Stimulated activated naive CD4-positive, alpha-beta T cell (primary cell): ENCODE measurements around the gene MCC.

Experiments used
- DNase-seq, 6 experiments: peaks; one replicate each; lab custom pipeline; 2025; lab: John Stamatoyannopoulos, UW

Gene MCC

DNA sequence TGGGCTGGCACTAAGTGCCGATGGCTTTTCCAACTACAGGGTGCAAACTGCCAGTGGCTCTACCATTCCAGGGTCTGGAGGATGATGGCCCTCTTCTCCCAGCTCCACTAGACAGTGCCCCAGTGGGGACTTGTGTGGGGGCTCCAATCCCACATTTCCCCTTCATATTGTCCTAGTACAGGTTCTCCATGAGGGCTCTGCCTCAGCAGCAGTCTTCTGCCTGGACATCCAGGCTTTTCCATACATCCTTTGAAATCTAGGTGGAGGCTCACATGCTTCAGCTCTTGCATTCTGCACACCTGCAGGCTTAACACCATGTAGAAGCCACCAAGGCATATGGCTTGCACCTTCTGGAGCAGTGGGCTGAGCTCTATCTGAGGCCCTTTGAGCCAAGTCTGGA, 123.8 kb downstream of the MCC start:
- DNase-seq = no peak

DNA sequence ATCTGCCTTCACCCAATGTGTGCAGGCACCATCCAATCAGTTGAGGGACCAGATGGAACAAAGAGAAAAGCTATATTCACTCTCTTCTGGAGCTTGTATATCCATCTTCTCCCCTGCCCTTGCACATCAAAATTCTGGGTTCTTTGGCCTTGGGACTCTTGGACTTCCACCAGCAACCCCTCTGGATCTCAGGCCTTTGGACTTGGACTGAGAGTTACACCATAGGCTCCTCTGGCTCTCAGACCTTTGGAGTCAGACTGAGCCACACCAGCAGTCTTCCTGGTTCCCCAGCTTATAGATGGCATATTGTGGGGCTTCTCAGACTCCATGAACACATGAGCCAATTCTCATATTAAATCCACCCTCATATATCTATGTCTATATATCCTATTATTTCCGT, 126.6 kb downstream of the MCC start:
- DNase-seq = no peak

DNA sequence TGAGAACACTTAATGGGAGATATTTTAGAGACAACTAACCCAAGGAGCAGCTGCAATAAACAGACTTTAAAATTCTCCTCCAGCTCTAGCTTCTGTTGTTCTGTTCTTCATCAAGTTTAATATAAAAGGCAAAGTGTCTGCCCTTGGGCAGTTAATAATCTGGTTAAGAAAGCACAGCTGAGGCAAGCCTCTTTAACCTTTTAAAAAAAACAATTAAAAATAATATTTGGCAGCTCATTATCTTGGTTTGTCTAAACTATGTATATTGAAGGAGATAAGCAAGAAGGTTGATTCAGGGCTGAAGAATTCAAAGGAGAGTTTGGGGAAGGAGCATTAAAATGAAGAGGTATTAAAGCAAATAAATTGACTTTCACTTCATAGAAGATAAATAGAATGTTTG, 128.8 kb downstream of the MCC start:
- DNase-seq = no peak

DNA sequence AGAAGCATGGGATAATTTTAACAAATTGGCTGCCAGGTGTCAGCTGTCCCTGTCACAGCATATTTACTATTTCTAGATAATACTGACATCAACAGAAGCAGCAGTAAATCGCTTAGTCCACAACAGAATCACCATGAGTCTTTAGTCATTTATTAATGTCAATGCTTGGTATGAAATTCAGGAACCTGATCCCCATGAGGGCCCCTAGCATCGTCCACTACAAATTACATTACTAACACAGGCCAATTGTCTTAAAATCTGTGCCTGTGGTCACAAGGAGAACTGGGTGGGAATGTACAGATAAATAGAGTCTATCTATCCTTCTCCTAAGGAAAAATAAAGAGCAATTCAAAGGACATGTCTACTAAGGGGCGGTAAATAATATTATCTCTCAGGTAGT, 129.6 kb downstream of the MCC start:
- no peak for DNase-seq

DNA sequence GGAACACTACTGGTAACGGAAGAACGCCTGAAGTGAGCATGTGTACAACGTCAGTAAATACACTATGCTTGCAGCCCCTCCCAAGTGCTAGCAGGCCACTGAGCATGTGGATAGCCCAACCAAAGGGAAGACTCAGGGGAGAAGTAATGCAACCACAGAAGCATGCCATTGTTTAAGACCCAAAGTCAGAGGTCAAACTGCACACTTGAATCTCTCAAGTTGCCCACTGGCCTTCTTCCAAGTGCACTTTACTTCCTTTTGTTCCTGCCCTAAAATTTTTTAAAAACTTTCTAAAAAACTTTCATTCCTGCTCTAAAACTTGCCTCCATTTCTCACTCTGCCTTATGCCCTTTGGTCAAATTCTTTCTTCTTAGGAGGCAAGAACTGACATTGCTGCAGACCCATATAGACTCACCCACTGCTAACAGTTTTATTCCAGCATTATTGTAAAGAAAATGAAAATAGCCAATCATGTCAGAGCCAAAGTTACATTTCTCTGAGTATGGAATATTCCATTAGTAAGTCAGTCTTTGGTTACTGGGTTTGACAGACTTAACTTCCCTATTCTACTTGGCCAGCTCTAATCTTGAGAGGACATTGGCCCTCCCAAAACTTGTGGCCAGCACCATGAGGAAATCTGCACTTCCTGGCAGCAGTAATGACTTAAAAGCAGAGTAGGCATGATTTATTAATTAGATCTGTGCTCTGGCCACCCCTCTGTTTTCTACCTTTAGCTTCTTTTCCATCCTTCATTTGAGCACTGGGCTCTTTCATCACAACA, 130.4 kb downstream of the MCC start:
- no peak for DNase-seq

DNA sequence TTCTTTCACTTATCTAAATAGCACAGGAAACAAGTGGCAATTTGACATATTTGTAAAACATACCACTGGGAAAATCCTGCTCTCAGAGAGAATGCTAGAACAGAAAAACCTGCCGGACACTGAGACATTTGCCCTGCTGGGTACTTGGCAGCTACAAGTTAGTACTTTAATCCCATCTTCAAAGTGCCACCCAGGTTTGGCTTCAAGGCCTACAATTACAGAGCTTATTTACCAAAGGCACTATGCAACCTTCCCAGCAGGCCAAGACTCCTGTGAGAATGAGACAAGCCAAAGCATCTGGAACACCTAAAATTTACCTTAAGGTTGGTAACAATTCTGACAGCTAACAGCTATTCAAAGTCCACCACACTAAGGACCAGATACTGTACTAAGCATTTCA, 131.8 kb downstream of the MCC start:
- DNase-seq = no peak

DNA sequence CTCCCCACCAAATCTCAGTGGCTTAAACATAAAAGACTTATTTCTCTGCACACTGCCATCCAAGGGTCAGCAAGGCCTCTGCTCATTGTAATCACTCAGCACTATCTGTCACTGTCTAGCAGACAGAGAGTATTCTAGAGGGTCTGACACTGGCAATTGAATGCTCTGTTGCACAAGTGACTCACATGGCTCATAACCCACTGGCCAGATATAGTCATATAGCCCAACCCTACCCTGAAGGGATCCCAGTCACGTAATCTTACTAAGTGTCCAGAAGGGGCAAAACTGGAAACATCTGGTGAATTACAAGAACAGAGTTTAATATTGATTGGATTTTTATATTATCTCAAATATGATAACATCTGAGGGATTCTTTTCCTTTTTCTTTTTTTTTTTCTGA, 134.2 kb downstream of the MCC start:
- DNase-seq = no peak

DNA sequence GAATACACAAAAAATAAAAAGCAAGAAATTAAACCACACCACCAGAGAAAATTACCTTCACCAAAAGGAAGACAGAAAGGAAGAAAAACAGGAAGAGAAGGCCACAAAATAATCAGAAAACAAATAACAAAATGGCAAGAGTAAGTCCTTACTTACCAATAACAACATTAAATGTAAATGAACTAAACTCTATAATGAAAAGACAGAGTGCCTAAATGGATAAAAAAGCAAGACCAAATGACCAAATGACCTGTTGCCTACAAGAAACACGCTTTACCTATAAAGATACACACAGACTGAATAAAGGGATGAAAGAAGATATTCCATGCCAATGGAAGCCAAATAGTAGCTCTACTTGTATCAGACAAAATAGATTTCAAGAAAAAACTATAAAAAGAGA, 140.7 kb downstream of the MCC start:
- DNase-seq = no peak

DNA sequence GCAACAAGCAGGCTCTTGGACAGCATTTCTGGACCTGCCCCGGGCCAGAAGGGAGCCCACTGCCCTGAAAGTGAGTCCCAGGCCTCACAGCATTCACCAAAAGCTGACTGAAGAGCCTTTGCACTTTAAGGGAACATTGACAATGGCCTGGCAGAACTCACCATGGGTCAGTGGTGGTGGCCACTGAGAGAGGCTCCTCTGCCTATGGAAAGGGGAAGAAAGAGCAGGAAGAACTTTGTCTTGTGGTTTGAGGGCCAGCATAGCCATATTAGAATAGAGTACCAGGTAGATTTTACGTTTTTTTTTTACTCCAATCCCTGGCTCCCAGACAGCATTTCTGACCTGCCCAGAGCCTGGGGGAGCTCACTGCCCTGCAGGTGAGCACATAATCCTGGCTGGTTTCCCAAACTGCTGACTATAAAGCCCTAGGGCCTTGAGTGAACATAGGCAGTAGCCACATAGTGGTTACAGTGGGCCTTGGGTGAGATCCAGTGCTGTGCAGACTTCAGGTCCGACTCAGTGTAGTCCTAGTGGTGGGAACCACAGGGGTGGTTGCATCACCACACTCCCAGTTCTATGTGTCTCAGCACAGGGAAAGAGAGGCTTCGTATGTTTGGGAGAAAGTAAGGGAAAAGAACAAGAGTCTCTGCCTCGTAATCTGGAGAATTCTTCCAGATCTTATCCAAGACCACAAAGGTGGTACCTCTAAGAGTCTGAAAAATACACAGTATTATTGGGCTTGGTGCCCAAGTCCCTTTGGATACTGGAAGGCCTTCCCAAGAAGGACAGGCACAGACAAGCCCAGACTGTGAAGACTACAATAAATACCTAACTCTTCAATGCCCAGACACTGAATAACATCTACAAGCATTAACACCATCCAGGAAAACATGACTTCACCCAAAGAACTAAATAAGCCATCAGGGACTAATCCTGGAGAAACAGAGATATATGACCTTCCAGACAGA, 143.0 kb downstream of the MCC start:
- DNase-seq = no peak

DNA sequence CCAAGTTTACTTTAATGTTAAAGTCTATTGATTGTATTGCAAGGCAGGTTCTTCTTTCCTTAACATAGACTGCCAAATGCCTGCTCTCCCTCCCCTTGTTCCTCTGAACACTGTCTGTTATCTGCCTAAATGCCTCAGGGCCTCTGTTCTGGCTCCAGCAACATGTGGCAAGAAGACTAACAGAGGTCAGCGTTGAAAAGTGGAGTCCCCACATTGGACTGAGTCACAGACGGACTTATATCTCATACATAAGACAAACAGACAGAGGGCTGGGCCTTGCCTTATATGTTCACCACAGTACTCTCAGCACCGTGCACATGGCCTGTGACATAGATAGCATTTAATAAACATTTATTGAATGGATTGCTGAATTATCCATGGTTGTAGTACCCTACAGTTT, 144.9 kb downstream of the MCC start:
- DNase-seq = no peak

DNA sequence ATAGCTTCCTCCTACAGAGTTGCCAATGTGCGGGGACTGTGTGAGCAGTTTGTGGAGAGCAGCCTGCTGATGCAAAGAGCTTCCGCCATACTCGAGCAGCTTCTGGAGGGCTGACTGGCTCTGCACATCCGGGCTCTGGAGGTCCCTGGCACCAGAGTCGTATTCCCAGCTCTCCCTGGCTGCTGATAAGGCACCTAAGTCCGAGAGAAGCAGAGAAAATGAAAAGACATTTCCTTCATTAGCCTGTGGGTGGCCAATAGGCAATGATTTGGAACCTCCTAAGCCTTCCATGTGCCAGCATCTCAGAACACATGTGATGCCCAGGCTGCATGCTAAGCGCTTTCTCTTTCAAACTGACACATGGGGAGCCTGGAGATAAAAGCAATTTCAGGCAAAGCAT, 147.7 kb downstream of the MCC start:
- no peak for DNase-seq

DNA sequence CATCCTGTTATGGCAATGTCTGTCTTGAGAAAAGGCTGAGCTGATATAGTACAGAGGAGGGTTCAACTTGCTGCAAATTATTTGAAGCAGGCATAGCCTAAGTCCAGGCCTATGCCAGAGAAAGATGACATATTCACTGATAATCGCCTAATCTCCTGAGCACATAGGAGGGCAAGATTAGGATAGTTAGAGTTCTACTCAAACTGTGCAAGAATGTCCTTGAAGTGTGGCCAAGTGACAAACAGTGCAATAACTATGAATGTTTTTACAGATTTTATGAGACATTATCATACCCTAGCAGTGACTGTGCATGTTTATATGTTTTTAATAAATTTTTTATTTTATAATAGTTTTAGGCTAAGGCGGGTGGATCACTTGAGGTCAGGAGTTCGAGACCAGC, 149.6 kb downstream of the MCC start:
- DNase-seq = no peak

DNA sequence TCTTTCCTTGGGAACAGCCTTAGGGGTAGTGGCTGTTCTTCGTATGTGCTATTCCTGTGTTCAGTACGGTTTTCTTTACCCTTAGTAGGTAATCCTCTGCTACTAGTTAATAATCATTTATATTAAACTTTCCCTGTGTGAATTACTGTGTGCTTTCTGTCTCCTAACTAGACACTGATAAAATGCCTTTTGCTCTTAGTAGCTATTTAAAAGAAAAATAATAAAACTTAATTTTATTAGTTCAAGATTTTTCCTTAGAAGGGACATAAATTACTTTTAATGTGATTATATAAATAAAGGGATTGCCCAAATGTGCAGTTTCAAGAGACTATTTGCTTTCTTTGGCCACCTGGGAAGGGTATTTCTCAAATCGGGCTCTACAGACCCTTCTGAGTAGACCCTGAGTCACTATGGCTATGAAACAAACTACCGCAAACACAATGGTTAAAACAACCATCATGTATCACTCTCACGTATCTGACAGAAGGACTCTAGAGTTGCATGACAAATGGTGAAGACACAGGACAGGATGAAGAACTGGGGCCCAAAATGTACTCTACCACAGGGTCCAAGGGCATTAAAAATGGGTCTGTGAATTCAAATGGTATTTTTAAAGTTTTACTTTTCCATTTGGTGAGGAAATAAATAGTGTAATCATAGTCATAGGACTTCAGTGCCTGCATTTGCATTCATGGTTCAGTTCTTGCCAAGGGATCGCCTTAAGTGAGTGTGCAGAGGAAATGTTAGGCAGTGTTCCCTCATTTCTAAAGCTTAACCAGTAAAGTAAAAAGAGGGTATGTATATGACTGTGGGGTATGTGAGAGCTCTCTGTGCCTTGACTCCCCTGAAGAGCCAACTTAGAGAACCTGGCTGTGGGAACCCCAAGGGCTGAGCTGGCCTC, 150.5 kb downstream of the MCC start:
- DNase-seq = no peak

DNA sequence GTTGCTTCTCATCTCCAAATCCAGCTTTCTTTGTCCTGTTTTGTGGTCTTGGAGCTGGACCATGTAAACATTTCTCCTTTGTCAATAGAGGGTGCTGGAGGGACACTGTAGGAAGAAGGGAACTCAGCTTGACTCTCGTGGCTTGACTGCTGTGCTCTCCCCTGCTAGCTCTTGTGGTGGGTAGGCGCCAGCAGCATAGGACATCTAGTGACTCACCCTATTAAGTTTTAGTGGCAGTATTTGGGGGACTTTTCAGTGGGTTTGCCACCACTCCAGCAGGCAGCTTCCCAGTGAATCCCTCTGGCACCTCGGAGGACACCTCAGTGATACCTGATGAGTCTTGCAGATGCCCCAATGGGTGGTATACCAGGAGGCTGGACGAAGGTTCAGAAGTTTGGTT, 151.3 kb downstream of the MCC start:
- no peak for DNase-seq

DNA sequence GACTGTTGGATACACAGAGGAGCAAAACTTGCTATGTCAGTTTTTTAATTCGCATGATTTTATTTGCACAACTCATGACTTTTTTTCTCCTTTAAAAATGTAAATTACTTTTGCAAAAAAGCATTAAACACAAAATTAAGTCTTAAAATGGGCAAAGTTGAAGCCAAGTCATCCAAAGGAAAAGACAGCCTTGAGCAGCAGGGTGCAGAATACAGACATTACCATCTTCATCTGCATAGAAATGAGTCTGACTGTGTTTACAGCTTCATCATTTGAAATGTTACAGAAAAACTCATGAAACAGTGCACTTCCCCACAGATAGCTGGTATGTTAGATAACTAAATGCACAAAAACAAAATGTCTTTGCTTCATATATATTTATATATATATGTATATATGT, 154.8 kb downstream of the MCC start:
- DNase-seq = no peak

DNA sequence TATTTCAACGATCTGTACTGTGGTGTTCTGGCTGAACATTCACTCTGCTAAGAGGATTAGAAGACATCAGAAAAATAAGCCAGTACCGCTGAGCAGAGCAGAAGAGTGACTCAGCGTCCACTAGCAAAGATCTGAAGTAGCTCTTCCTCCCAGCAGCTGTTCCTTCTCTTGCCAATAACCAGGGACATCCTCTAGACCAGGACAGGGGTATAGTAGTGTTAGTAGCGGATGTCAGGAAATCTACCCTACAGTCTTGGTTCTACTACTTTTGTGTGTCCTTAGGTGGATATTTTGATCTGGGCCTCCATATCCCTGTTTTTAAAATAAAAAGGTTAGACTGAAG, 157.1 kb downstream of the MCC start:
- DNase-seq = no peak

DNA sequence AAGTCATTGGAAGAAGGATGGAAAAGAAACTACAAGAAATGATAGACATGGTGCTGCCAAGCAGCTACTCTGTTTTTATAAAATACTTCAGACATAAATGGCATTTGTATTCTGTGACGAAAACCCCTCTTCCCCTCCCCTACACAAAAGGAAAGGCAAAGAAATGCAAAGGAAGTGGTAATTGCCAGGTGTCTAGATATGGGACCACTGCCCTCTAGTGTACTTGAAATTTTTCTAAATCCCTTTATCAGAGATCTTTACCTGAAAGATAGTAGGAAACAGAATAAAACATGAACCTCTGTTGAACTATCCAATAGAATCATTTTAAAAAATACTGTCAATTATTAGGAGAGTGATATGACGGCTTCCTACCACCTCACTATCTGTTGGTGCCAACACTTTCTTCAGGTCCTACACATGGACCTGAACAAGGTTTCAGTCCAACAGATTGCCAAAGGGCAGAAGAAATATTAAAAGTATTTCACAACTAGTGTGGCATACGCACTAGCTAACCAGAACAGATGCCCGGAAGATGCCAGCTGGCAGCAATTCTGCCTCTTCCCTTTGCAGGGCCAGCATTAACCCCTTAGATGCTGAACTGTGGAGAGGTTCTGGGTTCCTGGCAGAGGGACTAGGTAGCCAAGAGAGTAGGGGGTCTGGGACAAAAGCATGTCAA, 157.6 kb downstream of the MCC start:
- DNase-seq = peak in 3 of 6 experiments; percentile 63 to 76 (median 75)

DNA sequence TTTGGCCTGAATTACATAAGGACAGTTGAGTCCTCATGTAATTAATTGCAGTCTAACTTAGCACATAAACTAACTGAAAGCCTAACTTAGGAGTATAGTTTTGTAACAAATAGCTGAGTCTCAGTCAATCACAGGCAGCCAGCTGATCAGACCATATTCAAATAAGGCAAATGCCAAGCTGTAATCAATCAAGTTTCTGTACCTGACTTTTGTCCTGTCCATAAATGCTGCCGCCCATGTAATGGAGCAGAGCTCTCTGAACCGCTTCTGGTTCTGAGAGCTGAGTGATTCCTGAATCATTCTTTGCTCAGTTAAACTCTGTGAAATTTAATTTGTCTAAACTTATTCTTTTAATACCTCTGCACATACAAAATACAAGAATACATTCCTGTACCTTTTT, 158.3 kb downstream of the MCC start:
- DNase-seq = no peak

DNA sequence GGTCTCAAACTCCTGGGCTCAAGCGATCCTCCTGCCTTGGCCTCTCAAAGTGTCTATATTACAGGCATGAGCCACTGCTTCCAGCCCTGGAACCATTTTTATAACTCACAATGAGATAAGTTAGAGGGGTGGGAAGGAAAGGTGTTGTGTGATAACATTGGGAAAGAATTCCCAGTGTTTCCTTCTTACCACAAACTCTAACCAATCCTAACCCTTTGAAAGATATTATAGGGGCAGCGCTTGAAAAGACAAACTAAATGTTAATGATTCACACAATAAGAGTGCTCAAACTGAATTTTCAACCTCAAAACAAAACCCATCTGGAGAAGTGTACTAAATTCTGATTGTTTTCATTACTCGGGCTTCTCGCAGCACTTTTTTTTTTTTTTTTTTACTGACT, 163.2 kb downstream of the MCC start:
- DNase-seq = no peak

DNA sequence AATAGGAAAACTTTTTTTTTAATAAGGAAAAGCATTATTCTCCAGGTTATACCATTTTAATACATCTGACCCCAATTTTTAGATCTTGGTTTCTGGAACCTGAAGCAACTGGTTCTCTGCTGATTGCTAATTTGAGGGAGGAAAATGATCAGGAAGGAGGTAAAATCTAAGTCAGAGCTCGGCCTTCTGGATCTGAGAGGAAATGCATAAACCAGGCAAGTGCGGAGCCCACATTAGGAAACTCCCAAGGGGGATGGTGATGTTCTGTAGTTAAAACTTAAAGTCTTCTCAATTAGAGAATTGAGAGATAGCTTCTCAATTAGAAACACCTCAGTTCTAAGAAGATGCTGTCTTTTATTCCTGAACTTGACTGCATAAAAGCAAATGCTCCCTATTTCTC, 167.0 kb downstream of the MCC start:
- DNase-seq = no peak

DNA sequence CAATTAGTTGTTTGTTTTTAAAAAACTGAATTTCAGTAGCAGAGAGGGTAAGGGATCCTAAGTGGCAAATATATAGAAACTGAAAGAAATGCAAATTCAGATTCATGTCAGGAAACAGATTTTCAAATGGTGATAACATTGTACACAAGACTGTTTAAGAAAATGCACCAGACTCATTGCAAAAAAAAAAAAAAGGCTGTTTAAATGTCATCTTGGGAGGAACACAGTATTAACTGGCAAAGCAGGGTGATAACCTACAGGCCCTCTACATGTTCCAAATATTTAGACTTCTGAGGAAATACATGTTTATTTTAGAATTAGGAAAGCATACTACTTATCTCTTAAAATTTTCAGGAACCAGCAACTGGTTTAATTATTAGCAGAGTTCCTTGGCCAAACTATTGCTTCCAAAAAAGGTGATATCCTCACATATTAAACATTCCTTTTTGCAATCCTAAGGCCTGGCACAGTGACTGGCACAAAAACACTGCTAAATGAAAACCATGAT, 167.9 kb downstream of the MCC start:
- DNase-seq = no peak
